AG04449 (cell line): ENCODE data around the gene BAX.
A peak's percentile ranks its signal among the peaks of the same experiment; 100 is the strongest.

Experiments used
- CTCF ChIA-PET: fragments of 350-600 bp; formaldehyde crosslinking; extraction: SDS; loops from one replicate; lab custom pipeline; 2021; ENCODE audit warnings: antibody characterized with exemption; lab: Yijun Ruan, JAX
- POLR2A ChIA-PET: fragments of 400-600, 350-600 bp; formaldehyde crosslinking; extraction: SDS; loops from one replicate; lab custom pipeline; 2020; ENCODE audit warnings: antibody characterized with exemption, inconsistent platforms; lab: Yijun Ruan, JAX
- DNase-seq: peaks from one replicate; pipeline ENCODE4 v3.0.0-alpha.2; 2010; ENCODE audit warnings: low read depth, low spot score
- H3K4me3 ChIP-seq: 2 replicates; pipeline ENCODE4 v1.5.1; 2011; ENCODE audit warnings: low read depth, mild to moderate bottlenecking, control low read depth, low read length
- TF ChIP-seq, protein P1 (sequence below): IDR thresholded peaks from one replicate; pipeline ENCODE4 v1.5.1; 2011; ENCODE audit warnings: mild to moderate bottlenecking, moderate library complexity, low read length, control low read depth, inconsistent platforms; ENCODE audit not compliant: insufficient read depth; ENCODE audit errors: missing control alignments

The BAX gene

DNA sequence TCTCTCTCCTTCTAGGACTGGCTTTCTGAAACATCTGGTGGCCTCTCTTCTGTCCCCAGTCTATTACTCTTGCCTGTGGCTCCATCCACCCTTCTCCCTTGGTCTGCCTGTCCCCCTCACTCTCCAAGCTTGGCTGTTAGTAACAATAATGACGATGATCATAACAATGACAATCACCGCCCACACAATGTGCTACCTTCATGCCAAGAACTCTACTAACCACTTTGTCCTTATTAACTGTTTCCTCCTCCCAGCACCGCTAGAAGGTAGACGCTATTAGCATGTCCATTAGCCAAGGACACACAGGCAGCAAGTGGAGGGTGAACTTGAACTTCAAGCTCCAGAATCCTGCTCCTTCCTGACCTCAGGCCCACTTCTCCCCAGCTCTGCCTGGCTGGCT lies 35.7 kb downstream of the BAX start:
- POLR2A ChIA-PET: interaction anchor here (0.6 kb wide), 1 partner anchor 27 kb away, joined by 3 read pairs; no protein-coding TSS in a partner anchor
- CTCF ChIA-PET: interaction anchor here (2.3 to 6.8 kb wide), 4 partner anchors 9 to 148 kb away, joined by 8 to 128 read pairs (median 24); no protein-coding TSS in a partner anchor
- no peak for DNase-seq
- TF ChIP-seq, protein P1, sequence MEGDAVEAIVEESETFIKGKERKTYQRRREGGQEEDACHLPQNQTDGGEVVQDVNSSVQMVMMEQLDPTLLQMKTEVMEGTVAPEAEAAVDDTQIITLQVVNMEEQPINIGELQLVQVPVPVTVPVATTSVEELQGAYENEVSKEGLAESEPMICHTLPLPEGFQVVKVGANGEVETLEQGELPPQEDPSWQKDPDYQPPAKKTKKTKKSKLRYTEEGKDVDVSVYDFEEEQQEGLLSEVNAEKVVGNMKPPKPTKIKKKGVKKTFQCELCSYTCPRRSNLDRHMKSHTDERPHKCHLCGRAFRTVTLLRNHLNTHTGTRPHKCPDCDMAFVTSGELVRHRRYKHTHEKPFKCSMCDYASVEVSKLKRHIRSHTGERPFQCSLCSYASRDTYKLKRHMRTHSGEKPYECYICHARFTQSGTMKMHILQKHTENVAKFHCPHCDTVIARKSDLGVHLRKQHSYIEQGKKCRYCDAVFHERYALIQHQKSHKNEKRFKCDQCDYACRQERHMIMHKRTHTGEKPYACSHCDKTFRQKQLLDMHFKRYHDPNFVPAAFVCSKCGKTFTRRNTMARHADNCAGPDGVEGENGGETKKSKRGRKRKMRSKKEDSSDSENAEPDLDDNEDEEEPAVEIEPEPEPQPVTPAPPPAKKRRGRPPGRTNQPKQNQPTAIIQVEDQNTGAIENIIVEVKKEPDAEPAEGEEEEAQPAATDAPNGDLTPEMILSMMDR: no peak
- no peak overlapping the region for H3K4me3 ChIP-seq

DNA sequence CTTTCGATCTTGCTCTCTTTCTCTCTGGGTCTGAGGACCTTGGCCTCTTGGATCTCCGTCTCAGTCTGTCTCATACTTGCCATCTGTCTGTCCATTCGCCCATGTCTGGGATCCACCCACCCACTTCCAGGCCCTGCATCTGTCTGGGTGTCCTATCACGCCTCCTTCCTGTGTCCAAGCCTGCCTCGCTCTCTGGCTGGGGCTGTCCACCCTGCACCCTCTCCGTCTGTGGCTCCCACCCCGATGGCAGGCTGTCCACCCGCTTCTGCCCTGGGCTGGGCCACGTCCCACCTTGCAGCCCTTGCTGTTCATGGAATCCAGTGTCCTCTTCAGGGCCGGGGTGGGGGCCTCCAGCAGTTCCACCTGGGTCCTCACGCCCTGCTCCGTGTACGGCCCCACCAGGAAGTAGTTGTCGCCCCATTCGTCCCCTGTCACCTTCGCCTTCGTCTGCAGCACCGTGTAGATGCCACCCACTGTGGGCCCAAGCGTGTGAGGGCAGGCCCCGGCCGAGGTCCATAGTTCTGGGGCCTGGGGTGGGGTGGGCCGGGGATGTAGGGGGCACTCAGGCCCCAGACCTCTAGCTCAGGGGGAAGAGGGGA lies 36.4 kb downstream of the BAX start:
- ChIA-PET POLR2A (interaction anchor here (1.3 to 2.5 kb wide), 4 partner anchors 7 to 67 kb away, joined by 3 to 10 read pairs (median 5); partner anchors contain the start of gene CGB7), CTCF (interaction anchor here (1.1 to 6.8 kb wide), 11 partner anchors 7 to 203 kb away, joined by 3 to 128 read pairs (median 25); partner anchors contain the start of genes BAX and CGB7)
- DNase-seq: no peak
- H3K4me3 ChIP-seq: peak overlapping the region; percentile 97
- TF ChIP-seq, protein P1: no peak

DNA sequence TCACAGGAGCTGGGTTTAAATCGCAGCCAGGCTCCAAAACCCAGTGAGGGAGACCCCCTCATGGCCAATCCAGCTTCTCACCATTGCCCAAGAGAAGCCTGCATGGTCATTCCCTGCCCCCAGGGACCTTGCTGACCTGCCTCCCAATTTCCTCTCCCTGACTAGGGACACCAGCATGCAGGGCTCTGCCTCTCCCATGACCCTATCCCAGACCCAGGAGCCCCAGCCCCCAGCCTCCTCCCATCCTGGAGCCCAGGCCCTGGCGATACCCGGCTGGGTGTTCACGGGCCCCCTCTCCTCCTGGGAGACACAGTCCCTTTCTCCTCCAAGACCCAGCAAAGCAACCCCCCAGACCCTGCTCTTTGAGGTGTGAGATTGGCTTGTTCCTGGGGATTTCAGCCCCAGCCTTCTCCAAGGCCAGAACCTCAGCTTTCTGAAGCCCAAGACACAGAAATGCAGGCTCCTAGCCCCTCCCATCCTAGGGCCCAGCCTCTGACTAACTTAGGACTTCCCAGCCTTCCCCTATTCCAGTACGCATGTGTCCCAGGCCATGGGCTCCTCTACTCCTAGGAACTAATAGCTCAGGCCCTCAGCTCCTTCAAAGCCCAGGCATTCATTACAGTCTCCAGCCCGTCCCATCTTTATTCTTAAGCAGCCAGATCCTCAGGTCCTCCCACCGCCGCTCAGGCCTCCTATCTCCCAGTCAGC lies 37.4 kb downstream of the BAX start:
- CTCF ChIA-PET: interaction anchor here (0.7 to 6.8 kb wide), 30 partner anchors 7 to 234 kb away, joined by 3 to 128 read pairs (median 4); partner anchors contain the start of genes BAX and CGB7
- peak overlapping the region; percentile 97 for H3K4me3 ChIP-seq
- DNase-seq: no peak
- POLR2A ChIA-PET: interaction anchor here (0.6 to 2.5 kb wide), 9 partner anchors 8 to 120 kb away, joined by 3 to 10 read pairs (median 4); partner anchors contain the start of genes CGB7 and PPP1R15A
- TF ChIP-seq, protein P1: no peak

DNA sequence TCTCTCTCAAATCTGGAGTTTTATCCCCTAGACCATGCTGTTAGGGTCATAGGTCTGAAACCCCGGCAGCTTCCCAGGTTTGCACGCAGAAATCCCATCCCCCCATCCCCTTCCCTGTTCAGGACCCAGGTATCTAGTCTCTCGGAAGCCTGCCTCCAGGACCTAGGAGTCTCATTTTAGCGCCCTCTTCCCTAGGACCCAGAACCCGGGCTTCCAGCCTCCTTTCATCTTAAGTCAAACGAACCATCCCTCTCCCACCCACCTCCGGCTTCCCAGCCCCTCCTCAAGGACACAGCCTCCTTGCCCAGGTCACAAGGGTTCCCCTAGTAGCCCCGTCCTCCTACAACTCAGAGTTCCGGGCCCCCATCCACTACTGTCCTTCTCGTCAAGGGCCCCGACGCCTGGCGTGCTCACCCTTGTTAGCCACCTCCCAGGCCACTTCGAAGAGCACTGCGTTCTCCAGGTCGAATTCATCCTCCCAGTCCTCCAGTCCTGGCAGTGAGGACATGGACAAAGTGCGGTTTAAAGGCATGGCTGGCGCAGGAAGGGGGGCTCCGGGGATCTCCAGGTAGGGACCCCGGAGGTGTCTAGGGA lies 38.0 kb downstream of the BAX start:
- TF ChIP-seq, protein P1: no peak
- POLR2A ChIA-PET: interaction anchor here (0.6 to 2.5 kb wide), 19 partner anchors 9 to 204 kb away, joined by 3 to 10 read pairs (median 4); partner anchors contain the start of genes CGB7, LIN7B, NUCB1 and PPP1R15A
- no peak for DNase-seq
- peak overlapping the region; percentile 97 for H3K4me3 ChIP-seq
- CTCF ChIA-PET: interaction anchor here (0.8 to 6.8 kb wide), 49 partner anchors 9 to 233 kb away, joined by 3 to 128 read pairs (median 4); partner anchors contain the start of genes BAX, CGB7, HSD17B14 and KCNA7

DNA sequence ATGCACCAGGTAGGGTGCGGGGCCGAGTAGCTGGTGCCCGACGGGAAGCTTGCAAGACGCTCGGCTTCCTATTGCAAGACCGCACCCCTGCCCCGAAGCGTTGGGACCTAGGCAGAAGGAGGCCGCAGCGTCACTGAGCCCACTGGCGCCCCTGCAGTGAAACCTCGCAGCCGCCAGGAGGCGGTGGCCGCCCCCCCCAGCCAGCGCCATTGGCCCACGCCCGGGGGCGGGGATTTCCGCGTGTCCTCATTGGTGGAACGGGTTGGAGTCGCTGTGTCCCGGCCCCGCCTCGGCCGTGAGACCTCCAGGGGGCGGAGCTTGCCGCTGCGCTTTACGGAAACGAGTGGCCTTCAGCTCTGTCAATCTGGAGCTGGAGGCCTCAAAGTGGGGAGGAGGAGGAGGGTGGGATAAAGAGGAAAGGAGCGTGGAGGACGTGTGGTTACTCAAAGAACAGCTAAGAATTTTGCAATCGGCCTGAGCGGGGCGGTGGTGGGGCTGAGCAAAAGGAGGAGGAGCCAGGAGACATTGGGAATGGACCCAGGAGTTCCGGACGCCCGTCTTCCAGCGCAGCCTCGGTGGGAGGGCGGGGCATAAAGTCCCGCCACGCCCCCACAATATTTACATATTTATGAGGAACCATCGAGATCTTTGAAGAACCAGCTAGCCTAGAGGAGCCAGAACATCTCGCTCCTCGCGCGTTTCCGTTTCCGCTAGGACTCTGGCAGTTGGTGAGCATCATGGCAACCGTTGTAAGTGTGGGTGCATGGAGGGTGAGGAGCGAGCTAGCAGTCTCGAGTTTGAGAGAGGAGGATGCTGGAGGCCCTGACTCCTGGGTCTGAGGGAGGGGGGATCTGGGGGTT lies 38.7 kb downstream of the BAX start, which contains the start of the genes GYS1 and RUVBL2:
Gene GYS1 (minus strand): TSS at position 135 of the 860 bp plus-strand sequence. CDS start 197 bp downstream, outside the sequence.
Gene RUVBL2 (plus strand): TSS at position 713 of the 860 bp plus-strand sequence. CDS start 25 bp downstream, at position 738.
- TF ChIP-seq, protein P1: peak; percentile 99
- POLR2A ChIA-PET: interaction anchor here (0.6 to 2.5 kb wide), 21 partner anchors 10 to 363 kb away, joined by 3 to 10 read pairs (median 4); partner anchors contain the start of genes FTL, LIN7B, NUCB1 and PPP1R15A
- CTCF ChIA-PET: interaction anchor here (0.6 to 6.8 kb wide), 49 partner anchors 9 to 220 kb away, joined by 3 to 128 read pairs (median 4); partner anchors contain the start of genes CGB7, HSD17B14, KCNA7 and LIN7B

More for the DNA sequence above, 38.7 kb downstream of the BAX start, which contains the start of the genes GYS1 and RUVBL2:
- H3K4me3 ChIP-seq: peak within 1 kb of the TSS; percentile 97
- peak; percentile 99 for DNase-seq
